IMR-90 (cell line): ENCODE measurements around the gene CARNS1. TPM values are rescaled to one million over a fixed set of nuclear protein-coding genes. Genes with fewer than 3 reads are reported as not detected.
A peak's percentile ranks its signal among the peaks of the same experiment; 100 is the strongest.

Experiments used
- ATAC-seq: fragments of 200-7000 bp; cut with Tn5 transposase; 2 replicates; pipeline ENCODE4 v1.9.1; 2020; ENCODE audit warnings: low read depth, mild to moderate bottlenecking, moderate library complexity
- BruUV-seq: library from RNA; stranded (reverse); fragments of 400-500 nt; replicated peaks from 2 replicates; lab custom pipeline; 2021; lab: Mats Ljungman, UMichigan
- CTCF ChIA-PET: fragments of 300-600 bp; formaldehyde crosslinking; extraction: SDS; loops from one replicate; lab custom pipeline; 2021; ENCODE audit warnings: antibody characterized with exemption; lab: Yijun Ruan, JAX
- POLR2A ChIA-PET: fragments of 300-600 bp; sonication (Branson Sonifier 250); formaldehyde crosslinking; loops from one replicate; lab custom pipeline; 2022; ENCODE audit warnings: antibody characterized with exemption; ENCODE audit not compliant: unreplicated experiment; lab: Charles Lee
- DNase-seq: peaks from one replicate; pipeline ENCODE4 v3.0.0; 2013
- H2AFZ ChIP-seq: replicated peaks from 2 replicates; pipeline ENCODE3; 2013; ENCODE audit warnings: low read length, mild to moderate bottlenecking; ENCODE audit not compliant: poor library complexity
- H2AK5ac ChIP-seq: 2 replicates; pipeline ENCODE4 v1.6.1; 2013; ENCODE audit warnings: low read depth, low read length, inconsistent platforms
- H2AK9ac ChIP-seq: replicated peaks from 2 replicates; pipeline ENCODE3; 2013; ENCODE audit warnings: mild to moderate bottlenecking, low read depth, low read length, moderate library complexity; ENCODE audit not compliant: poor library complexity
- H2BK120ac ChIP-seq: 2 replicates; pipeline ENCODE4 v1.6.1; 2013; ENCODE audit warnings: low read depth, low read length, inconsistent platforms
- H2BK15ac ChIP-seq: 3 replicates; pipeline ENCODE4 v1.6.1; 2013; ENCODE audit warnings: low read depth, low read length, inconsistent platforms
- H2BK20ac ChIP-seq: 2 replicates; pipeline ENCODE4 v1.6.1; 2013; ENCODE audit warnings: low read depth, mild to moderate bottlenecking, inconsistent platforms, low read length, moderate library complexity
- H2BK5ac ChIP-seq: 2 replicates; pipeline ENCODE4 v1.6.1; 2013; ENCODE audit warnings: mild to moderate bottlenecking, low read depth, low read length, inconsistent platforms; ENCODE audit not compliant: poor library complexity, severe bottlenecking
- H3K14ac ChIP-seq: replicated peaks from 2 replicates; pipeline ENCODE4 v1.6.1; 2013; ENCODE audit warnings: low read depth, low read length, inconsistent platforms
- H3K18ac ChIP-seq: 2 replicates; pipeline ENCODE4 v1.6.1; 2013; ENCODE audit warnings: low read depth, low read length, control low read depth
- H3K23ac ChIP-seq: 2 replicates; pipeline ENCODE4 v1.6.1; 2013; ENCODE audit warnings: low read depth, low read length, inconsistent platforms
- H3K27ac ChIP-seq: 2 replicates; pipeline ENCODE4 v1.5.1; 2013; ENCODE audit warnings: mild to moderate bottlenecking, control low read depth, low read length; ENCODE audit not compliant: insufficient read depth
- H3K27me3 ChIP-seq: 2 replicates; pipeline ENCODE4 v1.6.1; 2013; ENCODE audit warnings: low read length; ENCODE audit not compliant: control insufficient read depth, insufficient read depth
- H3K36me3 ChIP-seq: 2 replicates; pipeline ENCODE4 v1.6.1; 2013; ENCODE audit warnings: low read length, mixed read lengths; ENCODE audit not compliant: control insufficient read depth, insufficient read depth
- H3K4ac ChIP-seq: 2 replicates; pipeline ENCODE4 v1.6.1; 2013; ENCODE audit warnings: low read depth, low read length, inconsistent platforms
- H3K4me1 ChIP-seq: 2 replicates; pipeline ENCODE4 v1.6.1; 2013; ENCODE audit warnings: low read length, mixed read lengths; ENCODE audit not compliant: control insufficient read depth, insufficient read depth
- H3K4me2 ChIP-seq: 2 replicates; pipeline ENCODE4 v1.6.1; 2013; ENCODE audit warnings: low read depth, mild to moderate bottlenecking, control low read depth, low read length, moderate library complexity
- H3K4me3 ChIP-seq: 2 replicates; pipeline ENCODE4 v1.5.1; 2013; ENCODE audit warnings: low read depth, mild to moderate bottlenecking, control low read depth, low read length, moderate library complexity; ENCODE audit not compliant: insufficient read depth
- H3K56ac ChIP-seq: 2 replicates; pipeline ENCODE4 v1.6.1; 2013; ENCODE audit warnings: low read length, inconsistent platforms; ENCODE audit not compliant: insufficient read depth; ENCODE audit errors: extremely low read depth
- H3K79me1 ChIP-seq, 2 experiments: 2 replicates each; pipeline ENCODE4 v1.6.1; 2013; ENCODE audit warnings: low read length in 2 of 2, inconsistent platforms in 1 of 2, low read depth in 1 of 2
- H3K9ac ChIP-seq: 2 replicates; pipeline ENCODE4 v1.6.1; 2013; ENCODE audit warnings: low read depth, low read length, control low read depth
- H3K9me1 ChIP-seq: 2 replicates; pipeline ENCODE4 v1.6.1; 2013; ENCODE audit warnings: low read length, inconsistent platforms; ENCODE audit not compliant: insufficient read depth
- H3K9me3 ChIP-seq: 2 replicates; pipeline ENCODE4 v1.6.1; 2013; ENCODE audit warnings: low read length; ENCODE audit not compliant: control insufficient read depth, insufficient read depth
- H4K20me1 ChIP-seq: 2 replicates; pipeline ENCODE4 v1.6.1; 2013; ENCODE audit warnings: low read length, inconsistent platforms; ENCODE audit not compliant: insufficient read depth
- H4K5ac ChIP-seq: 2 replicates; pipeline ENCODE4 v1.6.1; 2013; ENCODE audit warnings: mild to moderate bottlenecking, low read depth, low read length, control low read depth
- H4K8ac ChIP-seq, 2 experiments: 2 replicates each; pipeline ENCODE4 v1.6.1; 2013; ENCODE audit warnings: low read depth in 2 of 2, low read length in 2 of 2, control low read depth in 1 of 2, inconsistent platforms in 1 of 2
- H4K91ac ChIP-seq: 2 replicates; pipeline ENCODE4 v1.6.1; 2013; ENCODE audit warnings: low read depth, low read length, inconsistent platforms; ENCODE audit not compliant: insufficient read depth
- CEBPB ChIP-seq: IDR thresholded peaks from 2 replicates; pipeline ENCODE4 v1.6.1; 2012; ENCODE audit warnings: low read depth, low read length, improper control_type of control experiment
- CHD1 ChIP-seq: IDR thresholded peaks from 2 replicates; pipeline ENCODE4 v1.6.1; 2012; ENCODE audit warnings: low read depth, low read length, improper control_type of control experiment
- CTCF ChIP-seq: conservative IDR thresholded peaks from 2 replicates; pipeline ENCODE4 v1.5.1; 2012; ENCODE audit warnings: mild to moderate bottlenecking, low read depth, low read length, improper control_type of control experiment
- FOS ChIP-seq: fragments of 150-350 bp; IDR thresholded peaks from 2 replicates; pipeline ENCODE4 v1.6.1; 2016; ENCODE audit warnings: low read depth, low read length
- MAZ ChIP-seq: IDR thresholded peaks from 2 replicates; pipeline ENCODE4 v1.6.1; 2012; ENCODE audit warnings: low read depth, mild to moderate bottlenecking, low read length, improper control_type of control experiment, moderate library complexity, borderline replicate concordance
- NFE2L2 ChIP-seq: fragments of 150-350 bp; IDR thresholded peaks from 2 replicates; pipeline ENCODE4 v1.6.1; 2016; ENCODE audit warnings: low read depth, mild to moderate bottlenecking, low read length
- POLR2A ChIP-seq: IDR thresholded peaks from 2 replicates; pipeline ENCODE4 v1.6.1; 2012; ENCODE audit warnings: mild to moderate bottlenecking, low read depth, low read length
- RCOR1 ChIP-seq: IDR thresholded peaks from 2 replicates; pipeline ENCODE4 v1.6.1; 2012; ENCODE audit warnings: mild to moderate bottlenecking, low read length, improper control_type of control experiment; ENCODE audit not compliant: insufficient replicate concordance
- RFX5 ChIP-seq: IDR thresholded peaks from 2 replicates; pipeline ENCODE4 v1.8.0; 2012; ENCODE audit warnings: low read depth, mild to moderate bottlenecking, low read length, moderate library complexity
- WGBS, 2 experiments: methylation state at CpG; one replicate each; pipeline versions ENCODE4 v1.1.5 to v1.1.7; 2013; ENCODE audit warnings: missing lambda C conversion rate in 2 of 2; ENCODE audit not compliant: insufficient read length in 1 of 2; ENCODE audit errors: extremely low coverage in 2 of 2; 5-methylcytosine and 5-hydroxymethylcytosine counted together
- dilution Hi-C: fragments of 300-500 bp; cut with HindIII; formaldehyde crosslinking; loops from one replicate; pipeline ENCODE4 v1.14.3; 2018; ENCODE audit warnings: low sequenced_read_pairs; ENCODE audit not compliant: unreplicated experiment
- in situ Hi-C: fragments of 300-500 bp; cut with MboI; formaldehyde crosslinking; loops from 3 replicates; pipeline ENCODE4 v1.14.3; 2019; ENCODE audit warnings: low sequenced_read_pairs, inconsistent platforms, mixed read lengths
- intact Hi-C: fragments of 100-400 bp; cut with micrococcal nuclease; formaldehyde crosslinking; loops from 2 replicates; pipeline ENCODE4 v1.10.0; 2022
- polyA plus RNA-seq, 3 experiments: library from polyadenylated mRNA; depleted of rRNA; stranded (reverse); fragments of >200 nt; gene quantifications; 2 replicates each; pipeline ENCODE4 v1.2.3, GENCODE V29; 2012; ENCODE audit warnings: low replicate concordance in 1 of 3
- total RNA-seq: library from RNA; depleted of rRNA; stranded (reverse); fragments of >200 nt; gene quantifications from 2 replicates; pipeline ENCODE4 v1.2.3, GENCODE V29; 2012
- TF ChIP-seq, protein P1 (sequence below): fragments of 150-350 bp; IDR thresholded peaks from 2 replicates; pipeline ENCODE4 v1.6.1; 2016; ENCODE audit warnings: low read depth, mild to moderate bottlenecking, low read length, moderate library complexity, borderline replicate concordance

CARNS1 gene
- total and polyA plus RNA-seq, 2 of the 4 experiments (the other 2 are of a cell fraction) = under 0.01 to 0.32 TPM

GRCh38 chr11:67392183-67392715 lies 23.2 kb upstream of the CARNS1 start:
- ATAC-seq = peak; percentile 25
- Histone ChIP-seq H3K79me1 (peaks cover 10 to 30% of the 10 kb centered on the region in 2 experiments; a peak in 3 of 4 replicates), H4K8ac (no peak overlapping the region)

More at GRCh38 chr11:67392183-67392715, 23.2 kb upstream of the CARNS1 start:
- dilution Hi-C loops (no loop called here), intact Hi-C loops (no loop called here), in situ Hi-C loops (no loop called here)
- Histone ChIP-seq H3K27ac (peak overlapping the region; percentile 51; the same call in 1 of the 2 replicates), H3K9me3 (no peaks in the 10 kb centered on the region), H3K27me3 (no peaks in the 10 kb centered on the region; the same call in 1 of the 2 replicates), H3K9ac (peak overlapping the region; percentile 48), H3K56ac (no peak overlapping the region), H3K4me3 (peak overlapping the region; percentile 93), H2AK5ac (no peak overlapping the region; the same call in 1 of the 2 replicates), H3K4me2 (peak overlapping the region; percentile 90), H3K4ac (peak overlapping the region; percentile 41; the same call in 1 of the 2 replicates), H2AFZ (peak overlapping the region; percentile 99), H2BK15ac (no peak overlapping the region), H3K18ac (no peak overlapping the region), H3K4me1 (peaks cover 3% of the 10 kb centered on the region), H3K14ac (no peak overlapping the region; the same call in 1 of the 2 replicates), H2BK120ac (no peak overlapping the region), H2AK9ac (peak overlapping the region; percentile 83), H3K36me3 (peaks cover 12% of the 10 kb centered on the region; the same call in 1 of the 2 replicates), H4K20me1 (peaks cover 5% of the 10 kb centered on the region; the same call in 1 of the 2 replicates), H3K23ac (peak overlapping the region; percentile 38; the same call in 1 of the 2 replicates), H4K91ac (no peak overlapping the region), H3K9me1 (no peaks in the 10 kb centered on the region; the same call in 1 of the 2 replicates), H2BK20ac (no peak overlapping the region), H4K5ac (no peak overlapping the region), H2BK5ac (no peak overlapping the region)
- DNase-seq = no peak
- WGBS, 2 experiments = 6% methylated on average over 6 of the region's 31 CpGs; no CpG with 5 or more reads in 1 of the 2 experiments
- TF ChIP-seq NFE2L2 (no peak), POLR2A (no peak), CTCF (no peak), CHD1 (no peak), RCOR1 (no peak), CEBPB (no peak), RFX5 (no peak), MAZ (no peak), FOS (no peak)
- TF ChIP-seq, protein P1, sequence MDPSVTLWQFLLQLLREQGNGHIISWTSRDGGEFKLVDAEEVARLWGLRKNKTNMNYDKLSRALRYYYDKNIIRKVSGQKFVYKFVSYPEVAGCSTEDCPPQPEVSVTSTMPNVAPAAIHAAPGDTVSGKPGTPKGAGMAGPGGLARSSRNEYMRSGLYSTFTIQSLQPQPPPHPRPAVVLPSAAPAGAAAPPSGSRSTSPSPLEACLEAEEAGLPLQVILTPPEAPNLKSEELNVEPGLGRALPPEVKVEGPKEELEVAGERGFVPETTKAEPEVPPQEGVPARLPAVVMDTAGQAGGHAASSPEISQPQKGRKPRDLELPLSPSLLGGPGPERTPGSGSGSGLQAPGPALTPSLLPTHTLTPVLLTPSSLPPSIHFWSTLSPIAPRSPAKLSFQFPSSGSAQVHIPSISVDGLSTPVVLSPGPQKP = no peak
- ChIA-PET CTCF (interaction anchor here (1.0 to 1.2 kb wide), 2 partner anchors 10 kb away, joined by 4 to 8 read pairs; no protein-coding TSS in a partner anchor), POLR2A (interaction anchor here (1.3 kb wide), 1 partner anchor 38 kb away, joined by 3 read pairs; no protein-coding TSS in a partner anchor)
- BruUV-seq = no TSS peak
